Trophoblast cell (in vitro differentiated cells and primary cell): Measurements from ENCODE around the gene PFAS.

ENCODE experiments used
- DNase-seq, 2 donors: peaks; one replicate each; pipeline ENCODE4 v3.0.0-alpha.2; 2016
- H2AFZ ChIP-seq: 2 replicates; pipeline ENCODE4 v1.6.1; 2013; ENCODE audit warnings: low read length, moderate library complexity, mild to moderate bottlenecking; ENCODE audit not compliant: insufficient read depth, poor library complexity
- H2AK5ac ChIP-seq: 2 replicates; pipeline ENCODE4 v1.6.1; 2013; ENCODE audit warnings: mild to moderate bottlenecking, low read length
- H2BK120ac ChIP-seq: 2 replicates; pipeline ENCODE4 v1.6.1; 2013; ENCODE audit warnings: low read length, mild to moderate bottlenecking, moderate library complexity; ENCODE audit not compliant: insufficient read depth, poor library complexity
- H2BK12ac ChIP-seq: 2 replicates; pipeline ENCODE4 v1.6.1; 2013; ENCODE audit warnings: mild to moderate bottlenecking, low read length, moderate library complexity
- H2BK5ac ChIP-seq: 2 replicates; pipeline ENCODE4 v1.6.1; 2013; ENCODE audit warnings: low read length, low read depth, moderate library complexity, mild to moderate bottlenecking; ENCODE audit not compliant: poor library complexity
- H3K14ac ChIP-seq: 2 replicates; pipeline ENCODE4 v1.6.1; 2013; ENCODE audit warnings: mild to moderate bottlenecking, low read length
- H3K18ac ChIP-seq: 2 replicates; pipeline ENCODE4 v1.6.1; 2013; ENCODE audit warnings: mild to moderate bottlenecking, low read length
- H3K23ac ChIP-seq: 2 replicates; pipeline ENCODE4 v1.6.1; 2013; ENCODE audit warnings: low read length
- H3K27ac ChIP-seq: 2 replicates; pipeline ENCODE4 v1.5.1; 2013; ENCODE audit warnings: low read depth, mild to moderate bottlenecking, inconsistent platforms, low read length, moderate library complexity
- H3K27me3 ChIP-seq: 2 replicates; pipeline ENCODE4 v1.6.1; 2013; ENCODE audit warnings: inconsistent platforms, mild to moderate bottlenecking, low read length, moderate library complexity; ENCODE audit not compliant: insufficient read depth
- H3K36me3 ChIP-seq, 2 experiments: 1 replicate in 1 of 2; 2 replicates in 1 of 2; pipeline ENCODE4 v1.6.1; 2013; ENCODE audit warnings: low read length in 2 of 2, mild to moderate bottlenecking in 2 of 2, moderate library complexity in 1 of 2; ENCODE audit not compliant: insufficient read depth in 2 of 2, control insufficient read depth in 1 of 2
- H3K4ac ChIP-seq: 2 replicates; pipeline ENCODE4 v1.6.1; 2013; ENCODE audit warnings: low read depth, mild to moderate bottlenecking, low read length, moderate library complexity
- H3K4me1 ChIP-seq, 2 experiments: 1 replicate in 1 of 2; 2 replicates in 1 of 2; pipeline ENCODE4 v1.6.1; 2013; ENCODE audit warnings: low read length in 2 of 2, mild to moderate bottlenecking in 2 of 2, moderate library complexity in 1 of 2; ENCODE audit not compliant: insufficient read depth in 2 of 2, control insufficient read depth in 1 of 2
- H3K4me2 ChIP-seq: 2 replicates; pipeline ENCODE4 v1.6.1; 2013; ENCODE audit warnings: inconsistent platforms, mild to moderate bottlenecking, low read length, moderate library complexity
- H3K4me3 ChIP-seq: 2 replicates; pipeline ENCODE4 v1.5.1; 2013; ENCODE audit warnings: mild to moderate bottlenecking, low read depth, low read length, inconsistent platforms
- H3K79me1 ChIP-seq: one replicate; pipeline ENCODE4 v1.6.1; 2013; ENCODE audit warnings: low read length
- H3K79me2 ChIP-seq: 2 replicates; pipeline ENCODE4 v1.6.1; 2013; ENCODE audit warnings: low read length, mild to moderate bottlenecking; ENCODE audit not compliant: control insufficient read depth, insufficient read depth, poor library complexity
- H3K9ac ChIP-seq: 2 replicates; pipeline ENCODE4 v1.6.1; 2013; ENCODE audit warnings: mild to moderate bottlenecking, low read length
- H3K9me3 ChIP-seq: 2 replicates; pipeline ENCODE4 v1.6.1; 2013; ENCODE audit warnings: low read depth, mild to moderate bottlenecking, control low read depth, inconsistent platforms, low read length; ENCODE audit not compliant: insufficient read depth
- H4K12ac ChIP-seq: 2 replicates; pipeline ENCODE4 v1.6.1; 2013; ENCODE audit warnings: low read depth, mild to moderate bottlenecking, low read length, moderate library complexity
- H4K8ac ChIP-seq: 2 replicates; pipeline ENCODE4 v1.6.1; 2013; ENCODE audit warnings: low read depth, mild to moderate bottlenecking, low read length, moderate library complexity
- H4K91ac ChIP-seq: one replicate; pipeline ENCODE4 v1.6.1; 2013; ENCODE audit warnings: low read depth, mild to moderate bottlenecking, low read length, moderate library complexity
- WGBS: extraction: QIAGEN DNeasy Blood & Tissue Kit; methylation state at CpG from one replicate; pipeline ENCODE4 v1.1.7; 2013; ENCODE audit warnings: missing lambda C conversion rate; ENCODE audit not compliant: insufficient read length, insufficient coverage; ENCODE audit errors: extremely low coverage; 5-methylcytosine and 5-hydroxymethylcytosine counted together

PFAS gene

GRCh38 chr17:8283356-8283755 is 34.3 kb downstream of the PFAS start:
- no peak overlapping the region for H3K18ac ChIP-seq
- no peaks in the 10 kb centered on the region for H3K27me3 ChIP-seq
- H2BK5ac ChIP-seq, result no peak overlapping the region
- peaks cover 2% of the 10 kb centered on the region for H3K79me2 ChIP-seq
- H3K36me3 ChIP-seq, result no peaks in the 10 kb centered on the region
- no peak overlapping the region for H2BK120ac ChIP-seq
- no peak overlapping the region for H4K8ac ChIP-seq
- H3K9ac ChIP-seq, result no peak overlapping the region
- H3K23ac ChIP-seq, result no peak overlapping the region
- no peak overlapping the region for H4K12ac ChIP-seq
- peaks cover 3% of the 10 kb centered on the region for H3K9me3 ChIP-seq
- no peak overlapping the region for H3K27ac ChIP-seq
- no peak overlapping the region for H3K4me3 ChIP-seq
- no CpG with 5 or more reads among the region's 4 CpGs for WGBS
- no peak overlapping the region for H3K14ac ChIP-seq
- no peak for DNase-seq
- H3K4me2 ChIP-seq, result no peak overlapping the region
- no peak overlapping the region for H2BK12ac ChIP-seq
- H3K4ac ChIP-seq, result no peak overlapping the region
- no peak overlapping the region for H2AK5ac ChIP-seq
- H3K4me1 ChIP-seq, result peaks cover 3% of the 10 kb centered on the region in 2 experiments
- peaks cover 4% of the 10 kb centered on the region for H3K79me1 ChIP-seq
- no peak overlapping the region for H2AFZ ChIP-seq
- H4K91ac ChIP-seq, result no peak overlapping the region

- Histone ChIP-seq H3K4me1 (peaks cover 4% of the 10 kb centered on the region in 2 experiments), H4K8ac (no peak overlapping the region), H3K79me1 (peaks cover 8% of the 10 kb centered on the region), H3K27me3 (no peaks in the 10 kb centered on the region), H2BK120ac (no peak overlapping the region), H4K12ac (no peak overlapping the region), H3K79me2 (peaks cover 5% of the 10 kb centered on the region), H3K9me3 (peaks cover 4% of the 10 kb centered on the region), H3K27ac (no peak overlapping the region), H2BK5ac (no peak overlapping the region), H2AK5ac (no peak overlapping the region), H3K14ac (no peak overlapping the region), H3K4me2 (no peak overlapping the region), H3K23ac (no peak overlapping the region), H4K91ac (no peak overlapping the region), H2BK12ac (no peak overlapping the region), H3K18ac (no peak overlapping the region), H2AFZ (no peak overlapping the region), H3K4me3 (no peak overlapping the region), H3K36me3 (no peaks in the 10 kb centered on the region), H3K4ac (no peak overlapping the region), H3K9ac (no peak overlapping the region)
- no CpG with 5 or more reads among the region's 4 CpGs for WGBS
- no peak for DNase-seq
These were observed 35.0 kb downstream of the PFAS start for GRCh38 chr17:8284126-8284525.

GRCh38 chr17:8285270-8286181 is 36.4 kb downstream of the PFAS start:
- Histone ChIP-seq H4K8ac (no peak overlapping the region), H3K9ac (no peak overlapping the region), H3K4me3 (no peak overlapping the region), H3K9me3 (peaks cover 6% of the 10 kb centered on the region), H3K4ac (no peak overlapping the region), H2BK120ac (no peak overlapping the region), H4K12ac (no peak overlapping the region), H2AK5ac (no peak overlapping the region), H3K27ac (no peak overlapping the region), H3K79me1 (peaks cover 8% of the 10 kb centered on the region), H3K79me2 (peaks cover 5% of the 10 kb centered on the region), H3K18ac (no peak overlapping the region), H3K23ac (no peak overlapping the region), H3K27me3 (no peaks in the 10 kb centered on the region), H2AFZ (no peak overlapping the region), H3K4me1 (peaks cover 7 to 8% of the 10 kb centered on the region in 2 experiments), H3K14ac (no peak overlapping the region), H3K4me2 (no peak overlapping the region), H3K36me3 (no peaks in the 10 kb centered on the region), H4K91ac (no peak overlapping the region), H2BK5ac (no peak overlapping the region), H2BK12ac (no peak overlapping the region)
- WGBS, result no CpG with 5 or more reads among the region's 10 CpGs
- DNase-seq, result no peak

- H3K4me2 ChIP-seq, result peak overlapping the region; percentile 86
These were observed 38.7 kb downstream of the PFAS start for GRCh38 chr17:8287651-8288335.

More at GRCh38 chr17:8287651-8288335, 38.7 kb downstream of the PFAS start:
- Histone ChIP-seq H2AK5ac (peak overlapping the region; percentile 49), H4K12ac (peak overlapping the region; percentile 94), H3K23ac (no peak overlapping the region), H3K36me3 (no peaks in the 10 kb centered on the region), H2BK5ac (no peak overlapping the region), H3K18ac (peak overlapping the region; percentile 92), H2BK120ac (no peak overlapping the region), H3K4ac (peak overlapping the region; percentile 44), H3K27ac (no peak overlapping the region), H3K79me1 (peaks cover 8% of the 10 kb centered on the region), H4K91ac (peak overlapping the region; percentile 74), H2AFZ (peak overlapping the region; percentile 85), H3K9ac (peak overlapping the region; percentile 10), H3K4me3 (peak overlapping the region; percentile 75), H4K8ac (peak overlapping the region; percentile 93), H2BK12ac (no peak overlapping the region), H3K4me1 (peaks cover 7 to 8% of the 10 kb centered on the region in 2 experiments), H3K9me3 (peaks cover 6% of the 10 kb centered on the region), H3K27me3 (no peaks in the 10 kb centered on the region), H3K14ac (peak overlapping the region; percentile 80), H3K79me2 (peaks cover 5% of the 10 kb centered on the region)
- DNase-seq, result no peak
- no CpG with 5 or more reads among the region's 19 CpGs for WGBS
